NCI-H2196 (cell line): ENCODE results near the gene NDFIP2.
"Not testable (repeated sequence)": the region's sequence is repeated elsewhere in the genome, so short reads cannot be mapped to it uniquely, and the experiment has no call there.

Source experiments
- DNase-seq: peaks from one replicate; lab custom pipeline; 2025; ENCODE audit not compliant: unreplicated experiment; lab: John Stamatoyannopoulos, UW

The NDFIP2 gene

GRCh38 chr13:79589603-79590393, 108.8 kb downstream of the NDFIP2 start:
- no peak for DNase-seq

- no peak for DNase-seq
Observed at GRCh38 chr13:79590394-79590676, 109.4 kb downstream of the NDFIP2 start.

GRCh38 chr13:79591493-79591892, 110.5 kb downstream of the NDFIP2 start:
- no peak for DNase-seq

- DNase-seq = no peak
Observed at GRCh38 chr13:79593121-79593520, 112.2 kb downstream of the NDFIP2 start.

- DNase-seq = no peak
Observed at GRCh38 chr13:79593641-79594275, 112.8 kb downstream of the NDFIP2 start.

- DNase-seq = not testable (repeated sequence)
Observed at GRCh38 chr13:79600146-79600545, 119.2 kb downstream of the NDFIP2 start.

- DNase-seq = no peak
Observed at GRCh38 chr13:79602936-79603335, 122.0 kb downstream of the NDFIP2 start.

- no peak for DNase-seq
Observed at GRCh38 chr13:79604752-79605151, 123.8 kb downstream of the NDFIP2 start.
